Fibroblast of lung (primary cell): Measurements from ENCODE around the gene CYP2D6. TPM values are rescaled to one million over a fixed set of nuclear protein-coding genes. Genes with fewer than 3 reads are reported as not detected.

Experiments
- DNase-seq, 2 donors: peaks; one replicate each; pipeline versions ENCODE4 v3.0.0 to v3.0.0-alpha.2; 2010; ENCODE audit warnings: low read depth in 2 of 2
- H2AFZ ChIP-seq: 2 replicates; pipeline ENCODE4 v1.5.1; 2012; ENCODE audit warnings: low read length, control low read depth, inconsistent platforms
- H3K27ac ChIP-seq: 2 replicates; pipeline ENCODE4 v1.5.1; 2011; ENCODE audit warnings: low read length, control low read depth; ENCODE audit not compliant: insufficient read depth
- H3K27me3 ChIP-seq: 2 replicates; pipeline ENCODE4 v1.5.1; 2011; ENCODE audit warnings: mild to moderate bottlenecking, low read length; ENCODE audit not compliant: control insufficient read depth, insufficient read depth
- H3K36me3 ChIP-seq: 2 replicates; pipeline ENCODE4 v1.5.1; 2011; ENCODE audit warnings: low read length; ENCODE audit not compliant: control insufficient read depth, insufficient read depth
- H3K4me1 ChIP-seq: 2 replicates; pipeline ENCODE4 v1.5.1; 2011; ENCODE audit warnings: low read length; ENCODE audit not compliant: control insufficient read depth, insufficient read depth; ENCODE audit errors: extremely low read depth
- H3K4me2 ChIP-seq: 2 replicates; pipeline ENCODE4 v1.5.1; 2011; ENCODE audit warnings: low read length, control low read depth; ENCODE audit not compliant: insufficient read depth; ENCODE audit errors: extremely low read depth
- H3K4me3 ChIP-seq, 4 experiments: fragments of 200-600 bp in 1 of 4; sonication (generic) in 1 of 4; replicated peaks in 1 of 4; 2 replicates each; pipeline ENCODE4 v1.5.1; 2011 to 2016; ENCODE audit warnings: low read length in 4 of 4, low read depth in 3 of 4, mild to moderate bottlenecking in 3 of 4, control low read depth in 2 of 4, inconsistent platforms in 1 of 4, mixed read lengths in 1 of 4; ENCODE audit not compliant: insufficient read depth in 1 of 4; ENCODE audit errors: control extremely low read depth in 1 of 4
- H3K79me2 ChIP-seq: 2 replicates; pipeline ENCODE4 v1.5.1; 2012; ENCODE audit warnings: mild to moderate bottlenecking, low read length, inconsistent platforms; ENCODE audit not compliant: control insufficient read depth, insufficient read depth
- H3K9ac ChIP-seq: 2 replicates; pipeline ENCODE4 v1.5.1; 2011; ENCODE audit warnings: mild to moderate bottlenecking, low read length, control low read depth; ENCODE audit not compliant: insufficient read depth
- H3K9me3 ChIP-seq: 2 replicates; pipeline ENCODE4 v1.5.1; 2012; ENCODE audit warnings: low read depth, low read length; ENCODE audit not compliant: control insufficient read depth, insufficient read depth
- H4K20me1 ChIP-seq: 2 replicates; pipeline ENCODE4 v1.5.1; 2011; ENCODE audit warnings: low read length; ENCODE audit not compliant: control insufficient read depth, insufficient read depth; ENCODE audit errors: extremely low read depth
- CTCF ChIP-seq, 2 donors: IDR thresholded peaks in 1 of 2; conservative IDR thresholded peaks in 1 of 2; 1 replicate in 1 of 2; 2 replicates in 1 of 2; pipeline ENCODE4 v1.5.1; 2011 to 2012; ENCODE audit warnings: low read length in 2 of 2, control low read depth in 1 of 2, inconsistent platforms in 1 of 2, low read depth in 1 of 2, mild to moderate bottlenecking in 1 of 2
- EZH2 ChIP-seq: IDR thresholded peaks from 2 replicates; pipeline ENCODE4 v1.5.1; 2012; ENCODE audit warnings: low read length, control low read depth, mild to moderate bottlenecking; ENCODE audit errors: missing control alignments
- polyA plus RNA-seq, 2 donors: library from polyadenylated mRNA; depleted of rRNA in 1 of 2; stranded (reverse) in 1 of 2; unstranded in 1 of 2; fragments of >200 nt; gene quantifications; 2 replicates each; pipeline ENCODE4 v1.2.1, GENCODE V29; 2011 to 2012; ENCODE audit warnings: missing spikeins in 1 of 2
- total RNA-seq: library from RNA; depleted of rRNA; stranded (reverse); fragments of >200 nt; gene quantifications from 2 replicates; pipeline ENCODE4 v1.2.1, GENCODE V29; 2014

The CYP2D6 gene
- total and polyA plus RNA-seq, 2 donors (not counting 1 experiment from before 2014, with no cell fraction given), result 0.09 to 0.33 TPM

GRCh38 chr22:42101199-42101598 lies 29.4 kb downstream of the CYP2D6 start:
- Histone ChIP-seq H2AFZ (no peak overlapping the region), H3K36me3 (no peaks in the 10 kb centered on the region), H3K9me3 (no peaks in the 10 kb centered on the region), H3K4me1 (no peaks in the 10 kb centered on the region), H3K27ac (no peak overlapping the region), H3K4me2 (no peak overlapping the region), H3K4me3 (no peak overlapping the region), H3K9ac (no peak overlapping the region), H4K20me1 (no peaks in the 10 kb centered on the region), H3K27me3 (no peaks in the 10 kb centered on the region), H3K79me2 (no peaks in the 10 kb centered on the region)
- TF ChIP-seq EZH2 (no peak), CTCF (conservative IDR thresholded peaks at IDR 0.05 in 1 of 2, IDR thresholded peaks at IDR 0.05 in 1 of 2; ENCODE audit: low read depth in 1 of 2, low read length in 2 of 2) (no peak)
- DNase-seq, result no peak

GRCh38 chr22:42091455-42091782 lies 39.2 kb downstream of the CYP2D6 start:
- TF ChIP-seq CTCF (conservative IDR thresholded peaks at IDR 0.05 in 1 of 2, IDR thresholded peaks at IDR 0.05 in 1 of 2; ENCODE audit: low read depth in 1 of 2, low read length in 2 of 2), result no peak
- TF ChIP-seq EZH2, result no peak
- Histone ChIP-seq H2AFZ (peak overlapping the region; percentile 91), H3K4me3 (peak overlapping the region; percentile 68 to 80 (median 74)), H4K20me1 (no peaks in the 10 kb centered on the region), H3K4me2 (peak overlapping the region; percentile 90), H3K79me2 (peaks cover 19% of the 10 kb centered on the region), H3K9me3 (no peaks in the 10 kb centered on the region), H3K4me1 (peaks cover 4% of the 10 kb centered on the region), H3K36me3 (no peaks in the 10 kb centered on the region), H3K27ac (peak overlapping the region; percentile 77), H3K27me3 (no peaks in the 10 kb centered on the region), H3K9ac (peak overlapping the region; percentile 68)
- DNase-seq, result no peak

GRCh38 chr22:42090596-42091454 lies 39.8 kb downstream of the CYP2D6 start, which contains the start of gene NDUFA6:
Gene NDUFA6 (minus strand): TSS chr22:42090772. CDS start chr22:42090744, 28 bp downstream.
- TF ChIP-seq EZH2 (no peak), CTCF (conservative IDR thresholded peaks at IDR 0.05 in 1 of 2, IDR thresholded peaks at IDR 0.05 in 1 of 2; ENCODE audit: low read depth in 1 of 2, low read length in 2 of 2) (peak; percentile 81 to 85)
- no peaks in the 10 kb centered on the region for H3K27me3 ChIP-seq
- H2AFZ ChIP-seq, result peak within 1 kb of the TSS; percentile 93
- H3K9ac ChIP-seq, result peak within 1 kb of the TSS; percentile 95
- peak within 1 kb of the TSS; percentile 99 for H3K27ac ChIP-seq
- no peaks in the 10 kb centered on the region for H3K36me3 ChIP-seq
- peaks cover 19% of the 10 kb centered on the region for H3K79me2 ChIP-seq
- H3K9me3 ChIP-seq, result no peaks in the 10 kb centered on the region
- H3K4me3 ChIP-seq, result peak within 1 kb of the TSS; percentile 80 to 96 (median 89)
- no peaks in the 10 kb centered on the region for H4K20me1 ChIP-seq
- peak; percentile 98 for DNase-seq
- peak within 1 kb of the TSS; percentile 90 for H3K4me2 ChIP-seq
- H3K4me1 ChIP-seq, result peaks cover 4% of the 10 kb centered on the region
